C4-2B (cell line): ENCODE results near the gene DAPL1.

Experiments
- ZFX ChIP-seq: fragments of 450-650 bp; IDR thresholded peaks from 2 replicates; pipeline ENCODE4 v1.6.1; 2017
- TF ChIP-seq, protein P1 (sequence below): fragments of 450-650 bp; conservative IDR thresholded peaks from 2 replicates; pipeline ENCODE4 v1.5.1; 2017; ENCODE audit warnings: mild to moderate bottlenecking

DNA sequence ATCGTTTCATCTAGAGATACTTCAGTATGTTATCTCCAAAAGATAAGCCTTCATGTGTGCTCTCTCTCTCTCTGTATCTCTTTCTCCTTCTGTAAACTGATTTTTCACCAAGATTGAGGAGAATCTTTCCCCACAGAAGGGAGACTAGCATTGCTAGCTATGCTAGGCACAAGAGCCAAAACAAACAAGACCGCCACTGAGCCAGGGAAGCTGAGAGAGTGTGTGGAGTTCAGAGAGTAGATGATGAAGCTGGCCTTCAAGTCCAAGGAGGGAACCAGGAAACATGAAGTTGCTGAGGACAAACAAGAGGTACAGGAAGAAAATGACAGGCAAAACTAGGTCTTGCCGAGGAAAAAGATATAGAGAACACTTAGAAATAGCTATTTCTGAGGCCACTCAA lies 23.4 kb downstream of the DAPL1 start:
- TF ChIP-seq, protein P1, sequence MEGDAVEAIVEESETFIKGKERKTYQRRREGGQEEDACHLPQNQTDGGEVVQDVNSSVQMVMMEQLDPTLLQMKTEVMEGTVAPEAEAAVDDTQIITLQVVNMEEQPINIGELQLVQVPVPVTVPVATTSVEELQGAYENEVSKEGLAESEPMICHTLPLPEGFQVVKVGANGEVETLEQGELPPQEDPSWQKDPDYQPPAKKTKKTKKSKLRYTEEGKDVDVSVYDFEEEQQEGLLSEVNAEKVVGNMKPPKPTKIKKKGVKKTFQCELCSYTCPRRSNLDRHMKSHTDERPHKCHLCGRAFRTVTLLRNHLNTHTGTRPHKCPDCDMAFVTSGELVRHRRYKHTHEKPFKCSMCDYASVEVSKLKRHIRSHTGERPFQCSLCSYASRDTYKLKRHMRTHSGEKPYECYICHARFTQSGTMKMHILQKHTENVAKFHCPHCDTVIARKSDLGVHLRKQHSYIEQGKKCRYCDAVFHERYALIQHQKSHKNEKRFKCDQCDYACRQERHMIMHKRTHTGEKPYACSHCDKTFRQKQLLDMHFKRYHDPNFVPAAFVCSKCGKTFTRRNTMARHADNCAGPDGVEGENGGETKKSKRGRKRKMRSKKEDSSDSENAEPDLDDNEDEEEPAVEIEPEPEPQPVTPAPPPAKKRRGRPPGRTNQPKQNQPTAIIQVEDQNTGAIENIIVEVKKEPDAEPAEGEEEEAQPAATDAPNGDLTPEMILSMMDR, result no peak
- no peak for TF ChIP-seq ZFX
